Measurements from ENCODE around the gene VAMP8. TPM values are rescaled to one million over a fixed set of nuclear protein-coding genes. Genes with fewer than 3 reads are reported as not detected.
A peak's percentile ranks its signal among the peaks of the same experiment; 100 is the strongest.

The VAMP8 gene
- total and polyA plus RNA-seq, 10 of the 15 experiments (the other 5 are each of a cell fraction or from before 2014, with no cell fraction given): 93.6 to 744 (median 217) TPM

GRCh38 chr2:85539361-85540132 lies 37.8 kb upstream of the VAMP8 start (continued):
- TF ChIP-seq NRF1 (conservative IDR thresholded peaks at IDR 0.05; ENCODE audit: low read depth, low read length) (no peak), MYC (IDR thresholded peaks at IDR 0.05; ENCODE audit: insufficient read depth, insufficient read length, insufficient replicate concordance, low read length, severe bottlenecking) (peak; percentile 98), NR2F1 (conservative IDR thresholded peaks at IDR 0.05) (0 out of 2 replicates have a peak, but pooled peaks have one; percentile 12), TAF1 (IDR thresholded peaks at IDR 0.05; ENCODE audit: borderline replicate concordance, low read depth, low read length) (0 out of 2 replicates have a peak, but pooled peaks have one; percentile 27), TCF3 (IDR thresholded peaks at IDR 0.05; ENCODE audit: borderline replicate concordance, insufficient read depth, low read depth, low read length) (no peak)

- POLR2A ChIA-PET: interaction anchor here (0.6 to 3.4 kb wide), 11 partner anchors 8 to 213 kb away, joined by 3 to 27 read pairs (median 4); partner anchors contain the start of genes ELMOD3, GGCX, RETSAT and SH2D6
Observed at GRCh38 chr2:85540133-85540648, 37.2 kb upstream of the VAMP8 start.

More at GRCh38 chr2:85540133-85540648, 37.2 kb upstream of the VAMP8 start:
- DNase-seq (ENCODE audit: low read depth, low spot score) (no peak), ATAC-seq (no peak), FAIRE-seq (no peak)
- Histone ChIP-seq H3K27ac (ENCODE audit: control insufficient read depth, insufficient read depth) (peak overlapping the region; percentile 100), H3K27me3 (replicated peaks in 1 of 2; ENCODE audit: control insufficient read depth in 2 of 2, insufficient read depth in 2 of 2, low read length in 1 of 2) (no peaks in the 10 kb centered on the region), H3K9me3 (replicated peaks; ENCODE audit: control insufficient read depth, insufficient read depth, low read length) (no peaks in the 10 kb centered on the region; the same call in 2 of the 3 replicates), H3K9ac (ENCODE audit: control insufficient read depth, insufficient read depth, low read length) (peak overlapping the region; percentile 100), H2AFZ (ENCODE audit: control insufficient read depth, low read depth, low read length) (peak overlapping the region; percentile 33; the same call in 1 of the 2 replicates), H4K20me1 (ENCODE audit: control insufficient read depth, insufficient read depth) (peaks cover 4% of the 10 kb centered on the region; the same call in 1 of the 2 replicates), H3K4me2 (ENCODE audit: control insufficient read depth, insufficient read depth) (peak overlapping the region; percentile 86), H3K4me1 (ENCODE audit: control insufficient read depth, insufficient read depth, low read length) (no peaks in the 10 kb centered on the region), H3K36me3 (ENCODE audit: control insufficient read depth in 2 of 2, insufficient read depth in 2 of 2, low read length in 1 of 2) (peaks cover 6 to 24% of the 10 kb centered on the region in 2 experiments), H3K79me2 (ENCODE audit: control insufficient read depth, insufficient read depth, low read length) (peaks cover 60% of the 10 kb centered on the region), H3K4me3 (peak overlapping the region; percentile 86)
- CTCF ChIA-PET: interaction anchor here (0.7 to 10.9 kb wide), 9 partner anchors 12 to 522 kb away, joined by 3 to 134 read pairs (median 3); no protein-coding TSS in a partner anchor
- intact Hi-C loops (cut with micrococcal nuclease; ENCODE audit: unreplicated experiment): no loop called here
- in situ Hi-C loops (cut with MboI): no loop called here
- TF ChIP-seq BHLHE40 (IDR thresholded peaks at IDR 0.05; ENCODE audit: borderline replicate concordance in 1 of 2, low read depth in 2 of 2, low read length in 1 of 2) (peak; percentile 69 to 83), KAT2A (conservative IDR thresholded peaks at IDR 0.05; ENCODE audit: control insufficient read depth, low read depth, low read length) (no peak), MTA3 (IDR thresholded peaks at IDR 0.05; ENCODE audit: borderline replicate concordance, low read length) (peak; percentile 50; the same call in 1 of the 2 replicates), POLR2AphosphoS5 (IDR thresholded peaks at IDR 0.05; ENCODE audit: low read length) (peak; percentile 86)
- RAD21 ChIA-PET (ENCODE audit: unreplicated experiment): interaction anchor here (0.8 to 6.2 kb wide), 9 partner anchors 8 to 218 kb away, joined by 3 to 43 read pairs (median 4); partner anchors contain the start of genes GGCX, RNF181 and SH2D6
- 1% methylated on average over 11 of the region's 11 CpGs for WGBS (ENCODE audit: insufficient coverage, insufficient replicate concordance, low lambda C conversion rate, missing lambda C conversion rate)
- TSS peak; percentile 42 for BruUV-seq (replicated peaks)
- SMC1A ChIA-PET (ENCODE audit: uncharacterized antibody, unreplicated experiment): interaction anchor here (0.8 to 8.2 kb wide), 14 partner anchors 11 to 374 kb away, joined by 3 to 86 read pairs (median 8); partner anchors contain the start of genes ELMOD3, RETSAT, SH2D6 and VAMP8

All from GM12878 (cell line).